Stimulated activated CD4-positive, alpha-beta T cell treated with anti-CD3 and anti-CD28 coated beads, TNF-alpha, amount 100 ng/mL, for 1 hour (primary cell): ENCODE measurements around the gene RRP8.

Experiments used
- DNase-seq, 3 donors: peaks; one replicate each; pipeline ENCODE4 v3.0.0-alpha.2; 2020; ENCODE audit warnings: low read depth in 3 of 3, low spot score in 1 of 3

The RRP8 gene

DNA sequence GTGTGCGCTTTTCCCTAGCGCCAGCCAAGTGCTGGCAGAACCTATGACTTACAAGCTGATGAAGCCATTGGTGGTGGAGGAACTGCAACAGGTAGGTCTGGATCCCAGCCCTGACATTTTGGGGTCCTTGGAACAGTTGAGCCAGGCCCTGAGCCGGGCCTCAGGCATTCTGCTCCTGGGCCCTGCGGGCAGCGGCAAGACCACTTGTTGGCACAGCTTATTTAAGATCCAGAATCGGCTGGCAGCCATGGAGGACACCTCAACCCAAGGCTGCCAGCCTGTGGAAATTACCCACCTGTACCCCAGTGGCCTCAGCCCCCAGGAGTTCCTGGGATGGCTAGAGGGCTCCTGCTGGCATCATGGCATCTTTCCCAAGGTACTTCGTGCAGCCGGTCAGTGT lies 56.7 kb downstream of the RRP8 start:
- DNase-seq = no peak

DNA sequence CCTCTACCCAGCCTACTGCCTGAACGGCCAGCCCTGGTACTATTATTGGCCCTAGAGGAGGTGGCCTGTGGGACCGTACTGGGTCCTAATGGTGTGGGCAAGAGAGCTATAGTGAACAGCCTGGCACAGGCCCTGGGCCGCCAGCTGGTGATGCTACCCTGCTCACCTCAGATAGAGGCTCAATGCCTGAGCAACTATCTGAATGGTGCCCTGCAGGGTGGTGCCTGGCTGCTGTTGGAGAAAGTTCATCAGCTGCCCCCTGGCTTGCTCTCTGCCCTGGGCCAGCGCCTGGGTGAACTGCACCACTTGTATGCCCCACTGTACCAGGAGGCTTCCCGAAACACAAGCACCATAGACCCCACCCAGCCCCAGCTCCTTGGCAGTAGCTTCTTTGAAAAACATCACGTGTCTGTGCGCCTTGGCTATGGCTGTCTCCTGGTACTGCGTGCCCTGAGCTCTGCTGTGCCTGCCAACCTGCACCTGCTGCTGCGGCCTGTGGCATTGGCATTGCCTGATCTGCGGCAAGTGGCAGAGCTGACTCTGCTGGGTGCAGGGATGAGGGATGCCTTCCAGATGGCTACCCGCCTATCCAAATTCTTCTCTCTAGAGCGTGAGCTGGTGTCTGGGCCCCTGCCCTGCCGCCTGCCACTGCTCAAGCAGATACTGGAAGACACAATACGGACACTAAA lies 57.4 kb downstream of the RRP8 start:
- no peak for DNase-seq
